HFF-Myc (cell line): Measurements from ENCODE around the gene EPC1.
"Not testable (repeated sequence)": the region's sequence is repeated elsewhere in the genome, so short reads cannot be mapped to it uniquely, and the experiment has no call there.

Experiments used
- DNase-seq: peaks from one replicate; pipeline ENCODE4 v3.0.0-alpha.2; 2011; ENCODE audit warnings: low read depth; ENCODE audit errors: extremely low read depth
- H3K4me3 ChIP-seq: replicated peaks from 2 replicates; pipeline ENCODE4 v1.5.1; 2011; ENCODE audit warnings: low read depth, mild to moderate bottlenecking, control low read depth, low read length
- TF ChIP-seq, protein P1 (sequence below): IDR thresholded peaks from 2 replicates; pipeline ENCODE4 v1.5.1; 2012; ENCODE audit warnings: mild to moderate bottlenecking, low read depth, low read length, control low read depth; ENCODE audit errors: missing control alignments

EPC1 gene

DNA sequence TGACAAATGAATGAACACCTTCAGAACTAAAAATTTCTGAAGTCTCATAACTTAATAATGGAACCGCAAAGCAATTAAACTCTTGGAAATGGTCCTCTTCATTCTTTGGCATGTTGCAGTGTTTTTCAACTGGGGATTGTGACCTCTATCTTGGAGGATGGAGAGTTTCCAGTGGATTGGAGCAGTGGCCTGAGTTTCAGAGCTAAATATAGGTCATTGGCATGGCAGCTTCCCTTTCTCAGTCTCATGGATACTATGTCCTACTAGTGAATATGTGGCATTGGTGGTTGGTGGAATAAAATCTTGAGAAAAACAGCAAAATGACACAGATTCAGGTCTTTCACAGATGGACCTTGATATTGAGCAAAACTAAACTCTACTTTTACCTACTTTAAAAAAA, 24.1 kb upstream of the EPC1 start:
- DNase-seq: no peak
- H3K4me3 ChIP-seq: no peak overlapping the region
- TF ChIP-seq, protein P1, sequence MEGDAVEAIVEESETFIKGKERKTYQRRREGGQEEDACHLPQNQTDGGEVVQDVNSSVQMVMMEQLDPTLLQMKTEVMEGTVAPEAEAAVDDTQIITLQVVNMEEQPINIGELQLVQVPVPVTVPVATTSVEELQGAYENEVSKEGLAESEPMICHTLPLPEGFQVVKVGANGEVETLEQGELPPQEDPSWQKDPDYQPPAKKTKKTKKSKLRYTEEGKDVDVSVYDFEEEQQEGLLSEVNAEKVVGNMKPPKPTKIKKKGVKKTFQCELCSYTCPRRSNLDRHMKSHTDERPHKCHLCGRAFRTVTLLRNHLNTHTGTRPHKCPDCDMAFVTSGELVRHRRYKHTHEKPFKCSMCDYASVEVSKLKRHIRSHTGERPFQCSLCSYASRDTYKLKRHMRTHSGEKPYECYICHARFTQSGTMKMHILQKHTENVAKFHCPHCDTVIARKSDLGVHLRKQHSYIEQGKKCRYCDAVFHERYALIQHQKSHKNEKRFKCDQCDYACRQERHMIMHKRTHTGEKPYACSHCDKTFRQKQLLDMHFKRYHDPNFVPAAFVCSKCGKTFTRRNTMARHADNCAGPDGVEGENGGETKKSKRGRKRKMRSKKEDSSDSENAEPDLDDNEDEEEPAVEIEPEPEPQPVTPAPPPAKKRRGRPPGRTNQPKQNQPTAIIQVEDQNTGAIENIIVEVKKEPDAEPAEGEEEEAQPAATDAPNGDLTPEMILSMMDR: no peak

DNA sequence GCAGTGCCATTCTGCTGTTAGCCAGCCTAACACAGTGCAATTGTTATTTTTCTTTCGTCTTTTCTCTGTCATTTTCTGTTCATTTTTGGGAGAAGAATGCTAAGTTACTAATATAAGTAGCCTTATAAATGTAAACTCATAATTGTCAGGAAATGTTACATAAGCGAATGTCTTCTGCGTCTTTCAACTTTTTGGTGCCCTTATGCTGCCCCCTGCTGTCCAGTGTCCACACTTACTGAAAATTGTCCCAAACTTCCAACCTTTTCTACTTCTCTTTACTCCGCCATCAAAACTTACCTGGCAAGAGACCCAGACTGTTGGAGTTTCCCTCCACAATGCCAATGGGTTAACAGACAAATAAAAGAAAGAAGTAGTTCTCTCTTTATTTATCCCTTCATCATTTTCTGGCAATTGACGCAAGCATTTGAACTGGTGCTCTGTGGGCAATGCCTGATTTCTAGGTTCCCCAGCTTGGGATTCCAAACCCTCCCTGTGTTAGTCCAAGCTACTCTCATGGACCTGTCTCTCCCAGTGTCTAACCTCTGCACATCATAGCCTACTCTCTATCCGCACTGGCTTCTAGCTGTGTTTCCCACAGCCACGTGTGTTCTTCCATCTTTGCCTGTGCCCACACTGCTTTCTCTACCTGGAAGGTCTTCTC, 21.0 kb upstream of the EPC1 start:
- H3K4me3 ChIP-seq: no peak overlapping the region
- DNase-seq: no peak
- TF ChIP-seq, protein P1: peak; percentile 82

DNA sequence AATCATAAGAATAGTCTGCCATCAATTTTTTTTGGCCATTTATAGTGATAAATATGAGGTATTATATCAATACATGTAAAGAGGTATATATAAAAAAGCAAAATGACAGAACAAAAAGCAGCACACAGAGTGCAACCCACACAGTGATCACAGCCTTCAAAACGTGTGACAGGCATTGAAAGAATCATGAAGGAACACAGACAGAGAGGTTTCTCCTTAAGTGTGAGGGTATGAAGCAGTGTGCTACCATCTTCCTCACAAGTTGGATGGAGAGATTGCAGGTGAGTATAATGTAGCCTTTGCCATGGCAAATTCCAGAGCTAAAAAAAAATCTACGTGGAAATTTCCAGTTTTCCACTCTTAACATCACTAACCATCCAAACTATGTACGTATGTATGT, 19.6 kb upstream of the EPC1 start:
- TF ChIP-seq, protein P1: no peak
- H3K4me3 ChIP-seq: no peak overlapping the region
- no peak for DNase-seq

DNA sequence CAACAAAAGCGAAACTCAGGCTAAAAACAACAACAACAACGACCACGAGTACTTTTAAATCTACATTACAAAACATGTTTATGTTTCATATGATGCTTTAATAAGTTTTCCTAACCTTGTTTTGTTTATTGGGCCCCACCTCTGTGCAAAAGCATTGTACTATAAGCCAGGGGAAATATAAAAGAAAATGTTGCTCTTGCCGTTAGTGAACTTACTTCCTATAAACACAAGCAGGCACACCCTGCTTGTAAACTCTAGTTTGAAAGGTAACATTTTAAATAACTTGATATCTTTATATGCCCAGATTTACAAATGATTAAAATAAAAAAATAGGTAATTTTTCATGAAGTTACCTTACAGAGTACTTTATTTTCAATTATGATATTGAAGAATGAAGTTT, 19.2 kb upstream of the EPC1 start:
- H3K4me3 ChIP-seq: no peak overlapping the region
- TF ChIP-seq, protein P1: no peak

DNA sequence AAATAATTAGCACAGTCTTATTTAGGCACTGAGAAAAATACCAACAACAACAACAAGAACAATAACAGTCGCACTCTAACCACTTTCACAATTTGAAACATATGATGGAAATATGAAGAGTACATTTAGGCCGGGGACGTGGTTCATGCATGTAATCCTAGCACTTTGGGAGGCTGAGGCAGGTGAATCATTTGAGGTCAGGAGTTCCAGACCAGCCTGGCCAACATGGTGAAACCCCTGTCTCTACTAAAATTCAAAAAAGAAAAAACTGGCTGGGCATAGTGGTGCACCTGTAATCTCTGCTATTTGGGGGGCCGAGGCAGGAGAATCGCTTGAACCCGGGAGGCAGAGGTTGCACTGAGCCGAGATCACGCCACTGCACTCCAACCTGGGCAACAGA, 18.4 kb upstream of the EPC1 start:
- H3K4me3 ChIP-seq, DNase-seq: not testable (repeated sequence)

More for the DNA sequence above, 19.2 kb upstream of the EPC1 start:
- DNase-seq: no peak

DNA sequence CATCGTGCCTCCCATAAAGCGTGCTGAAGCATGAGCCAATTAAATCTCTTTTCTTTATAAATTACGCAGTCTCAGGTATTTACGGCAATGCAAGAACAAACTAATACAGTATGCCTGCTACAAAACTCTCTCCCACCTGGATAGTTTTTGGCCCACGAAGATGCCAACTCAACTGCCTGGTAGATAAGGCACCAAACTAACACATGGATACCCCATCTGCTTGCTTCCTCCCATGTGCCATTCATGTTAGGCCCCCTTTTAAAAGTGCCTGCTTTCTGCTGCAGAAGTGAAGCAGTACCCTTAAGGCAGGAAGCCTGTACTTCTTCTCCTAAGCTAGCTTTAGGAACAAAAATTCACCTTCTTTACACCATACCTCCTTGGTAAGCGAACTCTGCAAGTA, 15.6 kb upstream of the EPC1 start:
- DNase-seq: no peak
- TF ChIP-seq, protein P1: no peak
- no peak overlapping the region for H3K4me3 ChIP-seq

DNA sequence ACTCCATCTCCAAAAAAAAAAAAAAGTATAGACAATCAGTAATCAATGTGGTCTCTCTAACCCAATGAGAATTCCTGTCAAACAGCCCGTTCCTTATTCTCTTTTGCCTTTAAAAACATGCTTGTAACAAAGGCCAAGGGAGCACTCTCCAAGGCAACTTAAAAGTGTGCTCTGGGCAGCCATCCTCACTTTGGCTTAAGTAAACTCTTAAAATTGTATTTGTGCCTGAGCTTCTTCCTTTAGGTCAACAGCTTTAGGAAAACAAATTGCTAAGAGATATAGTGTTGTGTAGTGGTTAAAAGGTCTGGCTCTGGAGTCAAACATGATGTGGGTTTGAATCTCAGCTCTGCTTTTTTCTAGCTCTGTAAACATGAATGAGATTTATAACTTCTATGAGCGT, 13.9 kb upstream of the EPC1 start:
- TF ChIP-seq, protein P1: no peak
- no peak for DNase-seq
- no peak overlapping the region for H3K4me3 ChIP-seq
